ENCODE results near the gene RPP25. TPM values are rescaled to one million over a fixed set of nuclear protein-coding genes. Genes with fewer than 3 reads are reported as not detected.

The RPP25 gene
- total and polyA plus RNA-seq, 2 of the 13 experiments (the other 11 are each of a cell fraction or from before 2014, with no cell fraction given), result 0.05 to 0.11 TPM

DNA sequence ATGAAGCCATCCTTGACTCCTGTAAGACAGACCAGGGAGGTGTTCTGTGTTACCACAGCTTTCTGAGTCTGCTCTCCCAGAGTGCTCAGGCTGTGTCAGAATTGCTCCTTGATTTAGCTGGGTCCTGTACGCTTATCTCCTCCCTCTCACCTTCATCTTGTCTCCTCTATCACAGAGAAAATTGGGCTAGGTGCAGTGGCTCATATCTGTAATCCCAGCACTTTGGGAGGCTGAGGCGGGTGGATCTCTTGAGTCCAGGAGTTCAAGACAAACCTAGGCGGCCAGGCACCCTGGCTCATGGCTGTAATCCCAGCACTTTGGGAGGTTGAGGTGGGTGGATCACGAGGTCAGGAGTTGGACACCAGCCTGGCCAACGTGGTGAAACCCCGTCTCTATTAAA is 44.7 kb upstream of the RPP25 start:
- Histone ChIP-seq H3K4me2 (ENCODE audit: low read depth, low read length) (no peak overlapping the region), H3K27ac (ENCODE audit: extremely low read length, insufficient read depth, low read length) (no peak overlapping the region), H3K9me3 (ENCODE audit: low read length) (no peaks in the 10 kb centered on the region), H3K4me3 (replicated peaks in 1 of 3; ENCODE audit: insufficient read depth in 1 of 3, low read depth in 2 of 3, low read length in 3 of 3) (no peak overlapping the region), H3K4me1 (ENCODE audit: insufficient read depth, low read length) (peaks cover 12% of the 10 kb centered on the region), H3K36me3 (replicated peaks in 1 of 2; ENCODE audit: control insufficient read depth in 1 of 2, insufficient read depth in 2 of 2, low read length in 2 of 2) (0 out of 5 replicates have a peak, but pooled peaks cover 0 to 2% of the 10 kb centered on the region in 2 experiments), H4K20me1 (ENCODE audit: insufficient read depth, low read length) (no peaks in the 10 kb centered on the region; the same call in 1 of the 2 replicates), H3K27me3 (ENCODE audit: control insufficient read depth in 1 of 2, insufficient read depth in 2 of 2, low read length in 2 of 2) (no peaks in the 10 kb centered on the region), H3K79me2 (ENCODE audit: insufficient read depth, low read length) (peaks cover 17% of the 10 kb centered on the region), H2AFZ (ENCODE audit: low read length) (no peak overlapping the region), H3K9ac (ENCODE audit: insufficient read depth, low read depth, low read length) (no peak overlapping the region)
- intact Hi-C loops (cut with micrococcal nuclease; ENCODE audit: unreplicated experiment) (no loop called here), in situ Hi-C loops (cut with HindIII; ENCODE audit: extremely low pct_ligation_motif_present, low pct_unique_long_range_greater_than_20kb) (no loop called here)
- ATAC-seq (no peak), FAIRE-seq (no peak), DNase-seq (ENCODE audit: low spot score) (no peak)
- CTCF ChIA-PET (ENCODE audit: low intra/inter-chr PET ratio, low total read pairs), result no interaction called here
- POLR2A ChIA-PET, result interaction anchor here (0.7 kb wide), 1 partner anchor 221 kb away, joined by 3 read pairs; no protein-coding TSS in a partner anchor
- TF ChIP-seq ZNF670 (CRISPR knock-in tag; IDR thresholded peaks at IDR 0.05; ENCODE audit: borderline replicate concordance) (no peak), PHB2 (IDR thresholded peaks at IDR 0.05; ENCODE audit: partially characterized antibody) (no peak), ZBTB7A (CRISPR knock-in tag; IDR thresholded peaks at IDR 0.05) (no peak), RFXANK (CRISPR knock-in tag; IDR thresholded peaks at IDR 0.05) (no peak), CBFB (CRISPR knock-in tag; IDR thresholded peaks at IDR 0.05) (no peak), ZSCAN31 (CRISPR knock-in tag; IDR thresholded peaks at IDR 0.05; ENCODE audit: low read depth) (no peak), SNRNP70 (IDR thresholded peaks at IDR 0.05; ENCODE audit: low read depth, low read length) (no peak), ZNF441 (CRISPR knock-in tag; IDR thresholded peaks at IDR 0.05; ENCODE audit: borderline replicate concordance) (no peak), JUN (CRISPR knock-in tag; IDR thresholded peaks at IDR 0.05) (no peak), NKX3-1 (CRISPR knock-in tag; IDR thresholded peaks at IDR 0.05) (no peak), ARNTL (CRISPR knock-in tag; IDR thresholded peaks at IDR 0.05) (no peak)
- TF ChIP-seq, protein P1, sequence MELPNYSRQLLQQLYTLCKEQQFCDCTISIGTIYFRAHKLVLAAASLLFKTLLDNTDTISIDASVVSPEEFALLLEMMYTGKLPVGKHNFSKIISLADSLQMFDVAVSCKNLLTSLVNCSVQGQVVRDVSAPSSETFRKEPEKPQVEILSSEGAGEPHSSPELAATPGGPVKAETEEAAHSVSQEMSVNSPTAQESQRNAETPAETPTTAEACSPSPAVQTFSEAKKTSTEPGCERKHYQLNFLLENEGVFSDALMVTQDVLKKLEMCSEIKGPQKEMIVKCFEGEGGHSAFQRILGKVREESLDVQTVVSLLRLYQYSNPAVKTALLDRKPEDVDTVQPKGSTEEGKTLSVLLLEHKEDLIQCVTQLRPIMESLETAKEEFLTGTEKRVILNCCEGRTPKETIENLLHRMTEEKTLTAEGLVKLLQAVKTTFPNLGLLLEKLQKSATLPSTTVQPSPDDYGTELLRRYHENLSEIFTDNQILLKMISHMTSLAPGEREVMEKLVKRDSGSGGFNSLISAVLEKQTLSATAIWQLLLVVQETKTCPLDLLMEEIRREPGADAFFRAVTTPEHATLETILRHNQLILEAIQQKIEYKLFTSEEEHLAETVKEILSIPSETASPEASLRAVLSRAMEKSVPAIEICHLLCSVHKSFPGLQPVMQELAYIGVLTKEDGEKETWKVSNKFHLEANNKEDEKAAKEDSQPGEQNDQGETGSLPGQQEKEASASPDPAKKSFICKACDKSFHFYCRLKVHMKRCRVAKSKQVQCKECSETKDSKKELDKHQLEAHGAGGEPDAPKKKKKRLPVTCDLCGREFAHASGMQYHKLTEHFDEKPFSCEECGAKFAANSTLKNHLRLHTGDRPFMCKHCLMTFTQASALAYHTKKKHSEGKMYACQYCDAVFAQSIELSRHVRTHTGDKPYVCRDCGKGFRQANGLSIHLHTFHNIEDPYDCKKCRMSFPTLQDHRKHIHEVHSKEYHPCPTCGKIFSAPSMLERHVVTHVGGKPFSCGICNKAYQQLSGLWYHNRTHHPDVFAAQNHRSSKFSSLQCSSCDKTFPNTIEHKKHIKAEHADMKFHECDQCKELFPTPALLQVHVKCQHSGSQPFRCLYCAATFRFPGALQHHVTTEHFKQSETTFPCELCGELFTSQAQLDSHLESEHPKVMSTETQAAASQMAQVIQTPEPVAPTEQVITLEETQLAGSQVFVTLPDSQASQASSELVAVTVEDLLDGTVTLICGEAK (IDR thresholded peaks at IDR 0.05), result no peak
- TF ChIP-seq, protein P1 (CRISPR knock-in tag; IDR thresholded peaks at IDR 0.05), result no peak
- BruUV-seq (replicated peaks), result no TSS peak
- 97% methylated on average over 5 of the region's 6 CpGs for WGBS (ENCODE audit: low lambda C conversion rate)

Data from HepG2 (cell line).